OCI-LY1 (cell line): ENCODE results near the gene SDK2.

Experiments
- H2AFZ ChIP-seq: fragments of 200-600 bp; sonication (generic), shearing (Covaris generic); 2 replicates; pipeline ENCODE4 v1.6.0; 2014; ENCODE audit warnings: antibody characterized with exemption, mild to moderate bottlenecking, low read length
- H3F3A ChIP-seq: fragments of 200-600 bp; sonication (generic), shearing (Covaris generic); 2 replicates; pipeline ENCODE4 v1.6.0; 2014; ENCODE audit warnings: mild to moderate bottlenecking, antibody characterized with exemption, low read length, moderate library complexity; ENCODE audit not compliant: insufficient read depth
- H3K27ac ChIP-seq: fragments of 200-600 bp; sonication (generic); 2 replicates; pipeline ENCODE4 v1.5.1; 2014; ENCODE audit warnings: low read length, mixed run types, mild to moderate bottlenecking, low read depth; ENCODE audit not compliant: poor library complexity, severe bottlenecking
- H3K27me3 ChIP-seq: fragments of 200-600 bp; sonication (generic); 2 replicates; pipeline ENCODE4 v1.6.0; 2014; ENCODE audit warnings: antibody characterized with exemption, mild to moderate bottlenecking, low read length, moderate library complexity; ENCODE audit not compliant: insufficient read depth
- H3K36me3 ChIP-seq: fragments of 200-600 bp; sonication (generic); 2 replicates; pipeline ENCODE4 v1.6.1; 2014; ENCODE audit warnings: mild to moderate bottlenecking, antibody characterized with exemption, low read length, moderate library complexity, mixed read lengths; ENCODE audit not compliant: insufficient read depth
- H3K4me1 ChIP-seq: fragments of 200-600 bp; sonication (generic); 2 replicates; pipeline ENCODE4 v1.5.1; 2014; ENCODE audit warnings: mild to moderate bottlenecking, low read length, moderate library complexity; ENCODE audit not compliant: insufficient read depth, severe bottlenecking
- H3K4me2 ChIP-seq: fragments of 200-600 bp; sonication (generic), shearing (Covaris generic); 2 replicates; pipeline ENCODE4 v1.6.1; 2014; ENCODE audit warnings: low read length
- H3K4me3 ChIP-seq: fragments of 200-600 bp; sonication (generic); 2 replicates; pipeline ENCODE4 v1.5.1; 2014; ENCODE audit warnings: low read length, low read depth, mild to moderate bottlenecking, mixed read lengths; ENCODE audit not compliant: poor library complexity, severe bottlenecking
- H3K79me2 ChIP-seq: fragments of 200-600 bp; shearing (Covaris generic); 2 replicates; pipeline ENCODE4 v1.6.1; 2016; ENCODE audit warnings: mixed run types, low read length, mixed read lengths; ENCODE audit not compliant: insufficient read depth
- H3K9ac ChIP-seq: fragments of 200-600 bp; sonication (generic), shearing (Covaris generic); 2 replicates; pipeline ENCODE4 v1.6.1; 2014; ENCODE audit warnings: mild to moderate bottlenecking, low read length, mixed read lengths
- H3K9me2 ChIP-seq: fragments of 200-600 bp; sonication (generic), shearing (Covaris generic); 2 replicates; pipeline ENCODE4 v1.6.1; 2014; ENCODE audit warnings: low read depth, mild to moderate bottlenecking, low read length, mixed read lengths
- H3K9me3 ChIP-seq: fragments of 200-600 bp; shearing (Covaris generic); 2 replicates; pipeline ENCODE4 v1.6.1; 2014; ENCODE audit warnings: low read length, mixed read lengths
- H4K20me1 ChIP-seq: fragments of 200-600 bp; sonication (generic), shearing (Covaris generic); 2 replicates; pipeline ENCODE4 v1.6.0; 2016; ENCODE audit warnings: mild to moderate bottlenecking, low read length; ENCODE audit not compliant: insufficient read depth
- EZH2 ChIP-seq: fragments of 200-600 bp; sonication (generic), shearing (Covaris generic); IDR thresholded peaks from 2 replicates; pipeline ENCODE4 v1.8.0; 2017; ENCODE audit warnings: borderline replicate concordance, mixed run types, mild to moderate bottlenecking, antibody characterized with exemption, low read length, moderate library complexity, mixed read lengths
- TF ChIP-seq, protein P1 (sequence below): fragments of 200-600 bp; sonication (generic), shearing (Covaris generic); IDR thresholded peaks from 2 replicates; pipeline ENCODE4 v1.5.1; 2017; ENCODE audit warnings: mild to moderate bottlenecking, antibody characterized with exemption, low read length, moderate library complexity, mixed read lengths

The SDK2 gene

DNA sequence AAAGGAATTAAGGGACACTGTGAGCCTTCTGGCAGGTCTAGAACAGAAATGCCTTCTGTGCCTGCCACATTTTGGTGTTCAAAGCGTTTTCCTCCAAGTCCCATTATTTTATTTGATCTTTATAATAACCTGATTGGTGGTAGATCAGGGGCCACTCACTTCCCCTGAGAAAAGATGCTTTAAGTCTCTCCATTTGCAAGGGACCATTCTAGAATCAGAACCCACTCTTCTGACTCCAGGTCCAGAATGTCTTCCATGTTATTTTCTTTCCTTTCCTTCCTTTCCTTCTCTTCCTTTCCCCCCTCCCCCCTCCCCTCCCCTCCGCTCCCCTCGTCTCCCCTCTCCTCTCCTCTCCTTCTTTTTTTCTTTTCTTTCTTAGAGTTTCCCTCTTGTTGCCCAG, 313.2 kb downstream of the SDK2 start:
- H3K4me3 ChIP-seq = no peak overlapping the region
- no peak overlapping the region for H2AFZ ChIP-seq
- no peak for TF ChIP-seq EZH2
- TF ChIP-seq, protein P1, sequence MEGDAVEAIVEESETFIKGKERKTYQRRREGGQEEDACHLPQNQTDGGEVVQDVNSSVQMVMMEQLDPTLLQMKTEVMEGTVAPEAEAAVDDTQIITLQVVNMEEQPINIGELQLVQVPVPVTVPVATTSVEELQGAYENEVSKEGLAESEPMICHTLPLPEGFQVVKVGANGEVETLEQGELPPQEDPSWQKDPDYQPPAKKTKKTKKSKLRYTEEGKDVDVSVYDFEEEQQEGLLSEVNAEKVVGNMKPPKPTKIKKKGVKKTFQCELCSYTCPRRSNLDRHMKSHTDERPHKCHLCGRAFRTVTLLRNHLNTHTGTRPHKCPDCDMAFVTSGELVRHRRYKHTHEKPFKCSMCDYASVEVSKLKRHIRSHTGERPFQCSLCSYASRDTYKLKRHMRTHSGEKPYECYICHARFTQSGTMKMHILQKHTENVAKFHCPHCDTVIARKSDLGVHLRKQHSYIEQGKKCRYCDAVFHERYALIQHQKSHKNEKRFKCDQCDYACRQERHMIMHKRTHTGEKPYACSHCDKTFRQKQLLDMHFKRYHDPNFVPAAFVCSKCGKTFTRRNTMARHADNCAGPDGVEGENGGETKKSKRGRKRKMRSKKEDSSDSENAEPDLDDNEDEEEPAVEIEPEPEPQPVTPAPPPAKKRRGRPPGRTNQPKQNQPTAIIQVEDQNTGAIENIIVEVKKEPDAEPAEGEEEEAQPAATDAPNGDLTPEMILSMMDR = no peak
- no peak overlapping the region for H3K27ac ChIP-seq
- no peaks in the 10 kb centered on the region for H3K9me3 ChIP-seq
- no peak overlapping the region for H3K4me2 ChIP-seq
- H3K4me1 ChIP-seq = no peaks in the 10 kb centered on the region
- no peaks in the 10 kb centered on the region for H3K36me3 ChIP-seq
- no peaks in the 10 kb centered on the region for H4K20me1 ChIP-seq
- H3K79me2 ChIP-seq = no peaks in the 10 kb centered on the region
- no peak overlapping the region for H3K9ac ChIP-seq
- H3K27me3 ChIP-seq = no peaks in the 10 kb centered on the region
- no peaks in the 10 kb centered on the region for H3K9me2 ChIP-seq
- H3F3A ChIP-seq = no peaks in the 10 kb centered on the region

DNA sequence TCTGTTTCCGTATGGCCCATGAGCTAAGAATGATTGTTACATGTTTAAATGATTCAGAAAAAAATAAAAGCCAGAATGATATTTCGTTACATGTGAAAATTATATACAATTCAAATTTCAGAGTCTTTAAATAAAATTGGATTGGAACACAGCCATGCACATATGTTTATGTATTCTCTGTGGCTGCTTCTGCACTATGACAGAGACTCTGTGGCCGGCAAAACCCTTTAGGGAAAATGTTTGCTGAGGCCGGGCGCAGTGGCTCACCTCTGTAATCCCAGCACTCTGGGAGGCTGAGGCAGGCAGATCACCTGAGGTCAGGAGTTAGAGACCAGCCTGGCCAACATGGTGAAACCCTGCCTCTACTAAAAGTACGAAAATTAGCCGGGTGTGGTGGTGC, 316.6 kb downstream of the SDK2 start:
- Histone ChIP-seq H2AFZ (no peak overlapping the region), H3K27ac (no peak overlapping the region)
- TF ChIP-seq, protein P1 = no peak
- TF ChIP-seq EZH2 = no peak

DNA sequence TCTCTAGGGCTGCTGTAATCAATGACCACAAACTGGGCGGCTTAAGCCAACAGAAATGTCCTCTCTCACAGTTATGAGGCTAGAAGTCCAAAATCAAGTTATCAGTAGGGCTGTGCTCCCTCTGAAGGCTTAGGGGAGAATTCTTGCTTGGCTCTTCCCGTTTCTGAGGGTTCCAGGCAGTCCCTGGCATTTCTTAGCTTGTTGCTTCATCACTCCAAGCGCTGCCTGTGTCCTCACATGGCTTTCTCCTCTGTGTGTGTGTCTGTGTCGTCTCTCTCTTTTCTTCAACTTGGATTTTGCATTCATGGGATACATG, 318.8 kb downstream of the SDK2 start:
- Histone ChIP-seq H3K79me2 (no peaks in the 10 kb centered on the region), H3K4me3 (no peak overlapping the region), H3K9me2 (no peaks in the 10 kb centered on the region), H3K27ac (no peak overlapping the region), H2AFZ (no peak overlapping the region), H3K4me1 (no peaks in the 10 kb centered on the region), H3K27me3 (no peaks in the 10 kb centered on the region), H3F3A (no peaks in the 10 kb centered on the region), H3K36me3 (no peaks in the 10 kb centered on the region), H3K9me3 (no peaks in the 10 kb centered on the region), H3K9ac (no peak overlapping the region), H4K20me1 (no peaks in the 10 kb centered on the region), H3K4me2 (no peak overlapping the region)
- TF ChIP-seq, protein P1 = no peak
- TF ChIP-seq EZH2 = no peak

More for the DNA sequence above, 316.6 kb downstream of the SDK2 start:
- H3K9me2 ChIP-seq = no peaks in the 10 kb centered on the region
- H3K4me1 ChIP-seq = no peaks in the 10 kb centered on the region
- H3K9me3 ChIP-seq = no peaks in the 10 kb centered on the region
- H3K9ac ChIP-seq = no peak overlapping the region
- no peaks in the 10 kb centered on the region for H3K27me3 ChIP-seq
- H3K36me3 ChIP-seq = no peaks in the 10 kb centered on the region
- no peak overlapping the region for H3K4me2 ChIP-seq
- no peaks in the 10 kb centered on the region for H3K79me2 ChIP-seq
- no peak overlapping the region for H3K4me3 ChIP-seq
- no peaks in the 10 kb centered on the region for H4K20me1 ChIP-seq
- H3F3A ChIP-seq = no peaks in the 10 kb centered on the region
